HG02884 (cell line): ENCODE data around the gene ACSL4.

Source experiments
- ATAC-seq: cut with Tn5 transposase; IDR thresholded peaks from one replicate; pipeline ENCODE4 v1.9.1; 2021; ENCODE audit warnings: mild to moderate bottlenecking, moderate library complexity; ENCODE audit not compliant: unreplicated experiment

The ACSL4 gene

DNA sequence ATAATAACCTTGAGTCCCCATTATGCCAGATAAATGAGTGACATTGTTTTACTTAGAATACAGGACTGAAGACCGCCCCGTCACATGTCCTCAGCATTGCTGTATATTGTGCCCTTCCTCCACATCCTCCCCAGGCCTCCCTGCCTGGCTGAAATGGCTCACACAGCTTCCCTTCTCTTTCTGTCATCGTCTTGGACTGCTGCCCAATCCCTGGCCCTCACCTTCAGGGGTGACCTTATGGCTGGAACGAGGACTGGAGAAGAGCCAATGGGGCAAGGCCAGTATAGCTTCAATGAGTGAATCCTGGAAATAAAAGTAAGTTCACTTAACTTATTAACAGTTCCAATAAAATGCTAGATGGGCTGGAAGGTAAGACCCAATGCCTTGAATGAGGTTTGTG, 110.8 kb downstream of the ACSL4 start:
- ATAC-seq, result no peak

DNA sequence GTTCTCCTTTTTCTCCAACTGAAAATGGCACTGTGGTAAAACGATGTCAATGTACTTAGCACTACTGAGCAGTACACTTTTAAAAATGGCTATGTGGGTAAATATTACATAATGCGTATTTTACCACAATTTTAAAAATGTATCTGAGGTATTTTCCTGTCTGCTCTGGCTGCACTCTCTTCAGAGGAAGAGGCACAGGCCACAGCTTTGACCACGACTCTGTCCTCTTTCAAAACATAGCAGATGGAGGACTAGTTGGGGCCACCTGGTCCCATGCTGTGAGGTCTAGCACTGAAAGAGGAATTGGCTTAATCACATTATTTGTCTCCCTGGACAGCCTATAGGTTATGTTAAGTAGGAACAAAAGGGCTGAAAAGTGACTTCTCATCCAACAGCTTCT, 113.3 kb downstream of the ACSL4 start:
- no peak for ATAC-seq

DNA sequence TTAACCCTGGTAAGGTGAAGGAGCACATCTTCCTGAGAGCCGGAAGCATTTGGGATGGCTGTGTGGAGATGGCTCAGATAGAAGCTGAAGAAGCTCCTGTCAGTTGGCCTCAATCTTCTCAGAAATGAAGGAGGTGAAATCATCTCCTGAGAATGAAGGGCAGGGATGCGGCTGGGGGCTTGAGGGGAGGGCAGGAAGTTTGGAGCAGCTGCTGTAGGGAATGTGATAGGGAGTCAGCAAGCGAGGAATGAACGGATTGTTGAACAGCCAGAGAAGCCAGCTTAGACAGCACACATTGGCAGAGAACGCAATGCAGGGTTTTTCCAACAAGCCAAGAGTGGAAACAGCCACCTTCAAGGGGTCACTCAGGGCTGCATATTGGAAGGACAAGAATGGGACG, 118.1 kb downstream of the ACSL4 start:
- ATAC-seq, result no peak

DNA sequence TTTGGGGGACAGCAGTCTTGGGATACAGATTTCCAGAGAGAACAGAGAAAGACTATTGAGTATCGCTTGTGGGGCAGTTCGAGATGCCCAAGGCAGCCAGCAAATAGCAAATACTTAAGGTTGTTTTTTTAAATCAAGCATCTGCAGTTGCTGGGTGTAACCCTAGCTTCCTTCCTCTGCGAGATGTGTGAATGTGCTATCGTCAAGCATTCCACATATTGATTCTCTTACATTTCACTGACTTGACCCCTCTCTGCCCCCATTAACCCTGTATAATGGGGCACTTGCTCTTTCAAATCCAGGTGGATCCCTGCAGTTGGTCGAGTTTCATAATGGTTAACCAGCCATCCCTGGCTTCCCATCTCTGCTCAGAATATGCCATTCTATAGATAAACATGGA, 131.6 kb downstream of the ACSL4 start:
- ATAC-seq, result no peak

DNA sequence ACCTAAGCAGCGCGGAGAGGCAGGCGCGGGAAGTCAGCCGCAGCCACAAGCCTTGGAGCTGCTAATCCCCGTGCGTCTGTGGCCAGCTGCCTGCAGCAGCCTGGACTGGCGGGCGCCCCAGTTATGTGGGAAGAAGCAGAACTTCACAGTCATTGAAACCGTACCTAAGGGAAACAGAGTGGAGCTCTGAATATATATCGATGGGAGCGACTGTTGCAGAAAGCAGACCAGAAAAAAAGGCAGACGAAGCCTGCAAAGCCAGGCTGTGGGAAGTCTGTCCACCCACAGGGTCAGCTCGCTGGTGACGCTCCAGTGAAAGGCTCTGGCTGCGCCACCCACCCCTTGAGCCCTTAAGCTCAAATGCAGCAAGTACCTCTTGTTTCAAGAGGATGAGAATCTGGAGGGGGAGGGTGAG, 132.8 kb downstream of the ACSL4 start:
- ATAC-seq, result no peak

DNA sequence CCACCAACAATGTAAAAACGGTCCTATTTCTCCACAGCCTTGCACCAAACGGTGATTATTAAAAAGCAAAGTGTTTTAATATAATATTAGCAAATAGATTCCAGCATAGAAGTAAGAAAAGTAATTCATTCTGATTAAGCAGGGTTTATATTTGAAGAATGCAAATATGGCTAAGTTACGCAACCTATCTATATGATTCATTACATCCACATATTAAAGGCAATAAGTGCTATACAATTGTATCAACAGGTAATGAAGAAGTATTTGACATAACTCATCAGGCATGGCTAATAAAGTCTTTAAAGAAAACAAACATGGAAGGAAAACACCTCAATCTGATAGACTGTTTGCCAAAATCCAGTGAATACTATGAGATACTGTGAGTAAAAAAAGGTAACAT, 137.0 kb downstream of the ACSL4 start:
- no peak for ATAC-seq
